Kidney tubule cell (primary cell): ENCODE data around the gene MDK.
A peak's percentile ranks its signal among the peaks of the same experiment; 100 is the strongest.

ENCODE experiments used
- DNase-seq: peaks from one replicate; pipeline ENCODE4 v3.0.0-alpha.2; 2018; ENCODE audit warnings: low spot score

MDK gene

GRCh38 chr11:46402957-46403902, 21.8 kb downstream of the MDK start:
- DNase-seq = no peak

- DNase-seq = no peak
These were observed 23.1 kb downstream of the MDK start for GRCh38 chr11:46404476-46405017.

- no peak for DNase-seq
These were observed 26.2 kb downstream of the MDK start for GRCh38 chr11:46407635-46408034.

- DNase-seq = no peak
These were observed 27.0 kb downstream of the MDK start for GRCh38 chr11:46408407-46408986.

- DNase-seq = no peak
These were observed 28.6 kb downstream of the MDK start for GRCh38 chr11:46410021-46410420.

GRCh38 chr11:46413760-46414465, 32.4 kb downstream of the MDK start:
- DNase-seq = peak; percentile 67

GRCh38 chr11:46414466-46414796, 33.0 kb downstream of the MDK start:
- no peak for DNase-seq

GRCh38 chr11:46414879-46415278, 33.4 kb downstream of the MDK start:
- no peak for DNase-seq

- DNase-seq = no peak
These were observed 36.2 kb downstream of the MDK start for GRCh38 chr11:46417711-46418110.

- no peak for DNase-seq
These were observed 37.3 kb downstream of the MDK start for GRCh38 chr11:46418751-46419150.

- DNase-seq = no peak
These were observed 39.0 kb downstream of the MDK start for GRCh38 chr11:46420513-46420912.

GRCh38 chr11:46421257-46421880, 39.9 kb downstream of the MDK start:
- DNase-seq = no peak

- DNase-seq = no peak
These were observed 41.1 kb downstream of the MDK start for GRCh38 chr11:46422588-46422987.

- no peak for DNase-seq
These were observed 44.9 kb downstream of the MDK start for GRCh38 chr11:46426233-46426991.

GRCh38 chr11:46427364-46427763, 45.9 kb downstream of the MDK start:
- no peak for DNase-seq

GRCh38 chr11:46429717-46430116, 48.2 kb downstream of the MDK start:
- DNase-seq = no peak

- DNase-seq = no peak
These were observed 49.7 kb downstream of the MDK start for GRCh38 chr11:46431211-46431610.
